ENCODE results near the gene KCNMB4. TPM values are rescaled to one million over a fixed set of nuclear protein-coding genes. Genes with fewer than 3 reads are reported as not detected.

KCNMB4 gene
- total and polyA plus RNA-seq, 2 of the 4 experiments (the other 2 are of a cell fraction) = 0.90 to 1.1 TPM

- no peak overlapping the region for H4K91ac ChIP-seq (ENCODE audit: insufficient read depth, low read depth, low read length)
- H3K4me2 ChIP-seq (ENCODE audit: low read depth, low read length) = no peak overlapping the region
- no peak overlapping the region for H3K18ac ChIP-seq (ENCODE audit: low read depth, low read length)
- H2AK9ac ChIP-seq (replicated peaks; ENCODE audit: low read depth, low read length, poor library complexity) = no peak overlapping the region
- no peak overlapping the region for H3K27ac ChIP-seq (ENCODE audit: insufficient read depth, low read length)
- no peak overlapping the region for H3K56ac ChIP-seq (ENCODE audit: extremely low read depth, insufficient read depth, low read length)
- H3K9me1 ChIP-seq (ENCODE audit: insufficient read depth, low read length) = peaks cover 7% of the 10 kb centered on the region; the same call in 1 of the 2 replicates
- no TSS peak for BruUV-seq (replicated peaks)
- H3K4ac ChIP-seq (ENCODE audit: low read depth, low read length) = no peak overlapping the region
- no peaks in the 10 kb centered on the region for H3K9me3 ChIP-seq (ENCODE audit: control insufficient read depth, insufficient read depth, low read length)
- H2BK5ac ChIP-seq (ENCODE audit: low read depth, low read length, poor library complexity, severe bottlenecking) = no peak overlapping the region
- H3K4me1 ChIP-seq (ENCODE audit: control insufficient read depth, insufficient read depth, low read length) = no peaks in the 10 kb centered on the region
- H3K9ac ChIP-seq (ENCODE audit: low read depth, low read length) = no peak overlapping the region
- H2BK120ac ChIP-seq (ENCODE audit: low read depth, low read length) = no peak overlapping the region
- WGBS, 2 experiments (ENCODE audit: extremely low coverage in 2 of 2, insufficient read length in 1 of 2) = no CpG with 5 or more reads among the region's 4 CpGs
- ATAC-seq (ENCODE audit: low read depth) = no peak
- intact Hi-C loops (cut with micrococcal nuclease) = no loop called here
- peaks cover 4% of the 10 kb centered on the region; the same call in 1 of the 2 replicates for H3K36me3 ChIP-seq (ENCODE audit: control insufficient read depth, insufficient read depth, low read length)
- H2BK15ac ChIP-seq (ENCODE audit: low read depth, low read length) = no peak overlapping the region
- H3K23ac ChIP-seq (ENCODE audit: low read depth, low read length) = no peak overlapping the region
- no peak overlapping the region for H4K5ac ChIP-seq (ENCODE audit: low read depth, low read length)
- no peak overlapping the region for H3K4me3 ChIP-seq (ENCODE audit: insufficient read depth, low read depth, low read length)
- in situ Hi-C loops (cut with MboI; ENCODE audit: low sequenced_read_pairs) = no loop called here
- DNase-seq = no peak
- ChIA-PET POLR2A (ENCODE audit: unreplicated experiment) (no interaction called here), CTCF (no interaction called here)
- H4K8ac ChIP-seq (ENCODE audit: low read depth in 2 of 2, low read length in 2 of 2) = no peak overlapping the region
- no peak overlapping the region for H2AK5ac ChIP-seq (ENCODE audit: low read depth, low read length)
- peaks cover 12 to 27% of the 10 kb centered on the region in 2 experiments for H3K79me1 ChIP-seq (ENCODE audit: low read depth in 1 of 2, low read length in 2 of 2)
- dilution Hi-C loops (cut with HindIII; ENCODE audit: low sequenced_read_pairs, unreplicated experiment) = no loop called here
- TF ChIP-seq SMC3 (IDR thresholded peaks at IDR 0.05; ENCODE audit: low read depth, low read length) = no peak
- TF ChIP-seq CTCF (conservative IDR thresholded peaks at IDR 0.05; ENCODE audit: low read depth, low read length) = no peak
- H2BK20ac ChIP-seq (ENCODE audit: low read depth, low read length) = no peak overlapping the region
- H3K27me3 ChIP-seq (ENCODE audit: control insufficient read depth, insufficient read depth, low read length) = no peaks in the 10 kb centered on the region
- no peak overlapping the region for H2AFZ ChIP-seq (replicated peaks; ENCODE audit: low read length, poor library complexity)
- H3K14ac ChIP-seq (replicated peaks; ENCODE audit: low read depth, low read length) = no peak overlapping the region
- H4K20me1 ChIP-seq (ENCODE audit: insufficient read depth, low read length) = peaks cover 5% of the 10 kb centered on the region; the same call in 1 of the 2 replicates
Observed at GRCh38 chr12:70319605-70320004, 46.5 kb upstream of the KCNMB4 start.
